Heart right ventricle (tissue), 16 donors: ENCODE results near the gene NR2F2. TPM values are rescaled to one million over a fixed set of nuclear protein-coding genes. Genes with fewer than 3 reads are reported as not detected.

ENCODE experiments used
- ATAC-seq, 8 donors: fragments of 200-7000 bp; cut with Tn5 transposase; one replicate each; pipeline ENCODE4 v1.9.1; 2020; ENCODE audit warnings: mild to moderate bottlenecking in 8 of 8, moderate library complexity in 8 of 8, moderate number of reproducible peaks in 1 of 8
- DNase-seq, 2 donors: peaks; one replicate each; pipeline ENCODE4 v3.0.0-alpha.2; 2020
- H3K27ac ChIP-seq, 10 donors: fragments of 200-600 bp; sonication (generic) in 2 of 10; one replicate each; pipeline versions ENCODE4 v1.5.0 to v1.8.0; 2020 to 2022; ENCODE audit warnings: mild to moderate bottlenecking in 3 of 10
- H3K27me3 ChIP-seq, 7 donors: fragments of 200-600 bp; one replicate each; pipeline ENCODE4 v1.8.0; 2021 to 2022; ENCODE audit warnings: mild to moderate bottlenecking in 2 of 7
- H3K36me3 ChIP-seq, 9 donors: fragments of 200-600 bp; sonication (generic) in 1 of 9; one replicate each; pipeline versions ENCODE4 v1.5.0 to v1.8.0; 2020 to 2022; ENCODE audit warnings: mild to moderate bottlenecking in 2 of 9
- H3K4me1 ChIP-seq, 9 donors: fragments of 200-600 bp; sonication (generic) in 1 of 9; one replicate each; pipeline versions ENCODE4 v1.5.0 to v1.8.0; 2020 to 2022; ENCODE audit warnings: mild to moderate bottlenecking in 4 of 9
- H3K4me3 ChIP-seq, 10 donors: fragments of 200-600 bp; sonication (generic) in 2 of 10; one replicate each; pipeline versions ENCODE4 v1.5.0 to v1.8.0; 2020 to 2022; ENCODE audit warnings: mild to moderate bottlenecking in 7 of 10, moderate library complexity in 2 of 10
- H3K9me3 ChIP-seq, 11 donors: fragments of 200-600 bp in 10 of 11; sonication (generic) in 2 of 11; one replicate each; pipeline versions ENCODE4 v1.5.0 to v1.8.0; 2013 to 2022; ENCODE audit warnings: mild to moderate bottlenecking in 2 of 11, control low read depth in 1 of 11, moderate library complexity in 1 of 11
- CTCF ChIP-seq, 9 donors: fragments of 200-600 bp; sonication (generic) in 2 of 9; IDR thresholded peaks; one replicate each; pipeline versions ENCODE4 v1.5.0 to v1.8.0; 2021 to 2022; ENCODE audit warnings: antibody characterized with exemption in 9 of 9, mild to moderate bottlenecking in 5 of 9, moderate library complexity in 1 of 9
- WGBS, 2 donors: extraction: QIAGEN DNeasy Blood & Tissue Kit; methylation state at CpG; one replicate each; pipeline ENCODE4 v1.1.7; 2013; ENCODE audit warnings: inconsistent platforms in 1 of 2; 5-methylcytosine and 5-hydroxymethylcytosine counted together
- intact Hi-C, 10 donors: fragments of 100-400 bp; cut with DNase I; formaldehyde crosslinking; loops; one replicate each; pipeline versions ENCODE4 v1.11.1 to v1.14.2; 2022
- polyA plus RNA-seq, 2 donors: library from polyadenylated mRNA; stranded (reverse); fragments of 200-250 nt; gene quantifications; one replicate each; pipeline ENCODE4 v1.2.3, GENCODE V29; 2013
- total RNA-seq, 10 donors: library from RNA; stranded (reverse); fragmentation: NEBNext Ultra II Directional in 3 of 10; extraction: Animal tissue kit (Norgen Biotek cat#: 25700) in 3 of 10; gene quantifications; one replicate each; pipeline versions ENCODE4 v1.2.1 to v1.2.4, GENCODE V29; 2021 to 2023
- donor health status: Arrhythmogenic right ventricular cardiomyopathy.
- donor health status: ischemic (EF 13 %, LVEDD 7.1; RV severe dilation, severe dysfunction).
- donor health status: healthy with polysubstance abuse.
- donor health status: DM: no; HTN: yes; CAD: no.
- donor health status: DM: no; HTN: no; CAD: no.
- donor health status: ischemic (EF 25% LVEDD 6.9; RV normal size, moderate dysfunction).
- donor health status: ischemic (EF 25% LVEDD 5.7; RV mildly dilated, moderate dysfunction).
- donor health status: healthy.
- donor health status: DM: yes; HTN: yes; CAD: no.
- donor health status: Ischemic cardiomyopathy.
- donor health status: ischemic (EF 35%, LVEDD 5.7; RV mildly dilated, moderate dysfunction).
- donor health status: nonischemic (EF 11% LVEDD 7.7; RV severe dilation, severe dysfunction).
- donor health status: DM: yes; HTN: yes; CAD: no.
- donor health status: PGD.
- donor health status: ischemic (EF 29% LVEDD 5.4; RV normal size, mild dysfunction).
- donor health status: nonischemic (EF 23%, LVEDD 6.1; RV moderate dilation, normal function).

The NR2F2 gene
- total and polyA plus RNA-seq, 12 donors: 8.2 to 31.7 (median 16.1) TPM

DNA sequence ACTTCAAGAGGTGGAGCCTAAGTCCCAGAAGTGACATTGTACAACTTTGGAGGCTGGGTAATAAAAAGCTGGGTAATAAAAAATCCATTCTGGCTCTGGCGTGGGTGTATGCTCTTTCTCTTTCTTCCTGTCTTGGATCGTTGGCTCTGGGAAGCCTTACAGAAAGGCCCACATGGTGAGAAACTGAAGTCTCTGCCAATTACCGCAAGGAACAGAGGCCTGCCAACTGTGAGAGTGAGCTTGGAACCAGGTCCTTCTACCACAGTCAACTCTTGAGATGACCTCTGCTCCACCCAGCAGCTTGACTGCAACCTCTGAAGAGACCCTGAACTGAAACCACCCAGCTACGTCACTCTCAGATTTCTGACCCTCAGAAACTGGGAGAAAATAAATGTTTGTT lies 51.0 kb downstream of the NR2F2 start:
- TF ChIP-seq CTCF (IDR thresholded peaks at IDR 0.05): no peak
- intact Hi-C loops: loop anchor here in 1 of 10 donors (5.0 kb wide), 1 partner anchor 1776 kb away; no protein-coding TSS in a partner anchor
- ATAC-seq (no peak), DNase-seq (no peak)
- H3K36me3 ChIP-seq: no peaks in the 10 kb centered on the region
- no peak overlapping the region for H3K4me3 ChIP-seq
- no peak overlapping the region for H3K27ac ChIP-seq
- peaks cover 0 to 22% (median 8%) of the 10 kb centered on the region in 11 donors for H3K9me3 ChIP-seq
- 71 to 74% methylated on average over 4 of the region's 4 CpGs for WGBS, 2 donors
- no peaks in the 10 kb centered on the region for H3K4me1 ChIP-seq
- no peaks in the 10 kb centered on the region for H3K27me3 ChIP-seq

- Histone ChIP-seq H3K36me3 (no peaks in the 10 kb centered on the region), H3K27me3 (no peaks in the 10 kb centered on the region), H3K4me1 (no peaks in the 10 kb centered on the region), H3K9me3 (peaks cover 0 to 19% (median 8%) of the 10 kb centered on the region in 11 donors), H3K4me3 (no peak overlapping the region), H3K27ac (no peak overlapping the region)
- DNase-seq (no peak), ATAC-seq (no peak)
- WGBS, 2 donors: 64 to 68% methylated on average over 1 of the region's 1 CpG
- intact Hi-C loops: no loop called here
- TF ChIP-seq CTCF (IDR thresholded peaks at IDR 0.05): no peak
Measured at GRCh38 chr15:96385195-96385594, 54.7 kb downstream of the NR2F2 start.

DNA sequence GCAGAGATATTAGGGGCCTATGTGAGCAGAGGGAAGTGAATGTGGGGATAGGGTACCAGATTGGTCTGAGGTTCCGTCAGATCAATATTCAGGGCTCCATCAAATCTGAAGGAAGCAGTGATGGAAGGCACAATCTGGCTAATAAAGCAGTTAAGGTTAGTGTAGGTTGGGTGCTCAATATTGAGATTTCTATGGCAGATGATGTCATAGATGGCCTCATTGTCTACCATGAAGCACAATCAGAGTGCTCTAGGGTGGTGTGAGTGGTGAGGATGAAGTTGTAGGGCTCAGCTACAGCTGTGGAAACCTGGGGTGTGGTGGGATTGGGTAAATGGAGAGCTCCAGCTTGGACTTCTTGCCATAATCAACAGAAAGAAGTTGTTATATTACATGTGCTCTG lies 58.2 kb downstream of the NR2F2 start:
- ATAC-seq (no peak), DNase-seq (no peak)
- Histone ChIP-seq H3K9me3 (peaks cover 0 to 19% (median 8%) of the 10 kb centered on the region in 11 donors), H3K4me1 (no peaks in the 10 kb centered on the region), H3K4me3 (no peak overlapping the region), H3K27me3 (peaks cover 0 to 4% (median 0%) of the 10 kb centered on the region in 7 donors), H3K27ac (no peak overlapping the region), H3K36me3 (no peaks in the 10 kb centered on the region)
- no peak for TF ChIP-seq CTCF (IDR thresholded peaks at IDR 0.05)
- intact Hi-C loops: no loop called here
- 0 to 53% methylated on average over 1 of the region's 1 CpG for WGBS, 2 donors
